ENCODE measurements around the gene SIK2. TPM values are rescaled to one million over a fixed set of nuclear protein-coding genes. Genes with fewer than 3 reads are reported as not detected.

The SIK2 gene
- total RNA-seq (2022; extraction: Qiagen RNA extraction; ENCODE audit: low read depth) = 4.9 to 5.6 TPM (median 5.1 TPM) in 5 replicates

GRCh38 chr11:111601979-111602864 lies at the start of gene SIK2:
Gene SIK2 (plus strand): TSS chr11:111602449. CDS start chr11:111602564, 115 bp downstream.

GRCh38 chr11:111765984-111766833 lies 164.0 kb downstream of the SIK2 start, which contains the start of gene PPP2R1B:
Gene PPP2R1B (minus strand): TSS chr11:111766389. CDS start chr11:111766361, 28 bp downstream.

Other genes with a start within 250 kb of the SIK2 start
- not detected in 5 replicates for gene POU2AF1, start 223.2 kb upstream of the SIK2 start, total RNA-seq (2022; extraction: Qiagen RNA extraction; ENCODE audit: low read depth)
- gene BTG4, start 90.1 kb upstream of the SIK2 start, total RNA-seq (2022; extraction: Qiagen RNA extraction; ENCODE audit: low read depth) = 0.09 to 0.22 TPM (median 0.11 TPM) in 3 of 5 replicates, not detected in the others
- not detected in 5 replicates for gene HOATZ, start 87.7 kb upstream of the SIK2 start, total RNA-seq (2022; extraction: Qiagen RNA extraction; ENCODE audit: low read depth)
- gene LAYN, start 61.7 kb upstream of the SIK2 start, total RNA-seq (2022; extraction: Qiagen RNA extraction; ENCODE audit: low read depth) = 5.0 to 6.9 TPM (median 5.2 TPM) in 5 replicates
- gene PPP2R1B, start 163.9 kb downstream of the SIK2 start, total RNA-seq (2022; extraction: Qiagen RNA extraction; ENCODE audit: low read depth) = 14.9 to 19.4 TPM (median 17.3 TPM) in 5 replicates

All from A549 treated with CpdA at 1 μM for 4 hours (cell line).